Liver (tissue), 3 donors: Measurements from ENCODE around the gene GLRA3.

Source experiments
- ATF3 ChIP-seq: IDR thresholded peaks from 2 replicates; pipeline ENCODE4 v1.6.1; 2016; ENCODE audit warnings: antibody characterized with exemption
- CTCF ChIP-seq: fragments of 150-350 bp; IDR thresholded peaks from 2 replicates; pipeline ENCODE4 v1.5.1; 2017; ENCODE audit warnings: improper control_type of control experiment, low read depth, low read length; ENCODE audit not compliant: missing input control
- FOXA1 ChIP-seq: IDR thresholded peaks from 2 replicates; pipeline ENCODE4 v1.6.1; 2016; ENCODE audit warnings: antibody characterized with exemption
- FOXA2 ChIP-seq: IDR thresholded peaks from 2 replicates; pipeline ENCODE4 v1.6.1; 2016; ENCODE audit warnings: antibody characterized with exemption
- HNF4A ChIP-seq, 2 donors: conservative IDR thresholded peaks; 2 replicates each; pipeline ENCODE4 v1.6.1; 2016; ENCODE audit warnings: antibody characterized with exemption in 2 of 2, mild to moderate bottlenecking in 2 of 2
- JUND ChIP-seq, 2 donors: IDR thresholded peaks; 2 replicates each; pipeline ENCODE4 v1.6.1; 2016; ENCODE audit warnings: antibody characterized with exemption in 2 of 2
- MAX ChIP-seq: IDR thresholded peaks from 2 replicates; pipeline ENCODE4 v1.6.1; 2016; ENCODE audit warnings: antibody characterized with exemption
- NR2F2 ChIP-seq: IDR thresholded peaks from 2 replicates; pipeline ENCODE4 v1.6.1; 2016; ENCODE audit warnings: antibody characterized with exemption
- RAD21 ChIP-seq, 2 donors: IDR thresholded peaks; 2 replicates each; pipeline ENCODE4 v1.6.1; 2016; ENCODE audit warnings: antibody characterized with exemption in 2 of 2, mild to moderate bottlenecking in 2 of 2
- RXRA ChIP-seq, 2 donors: IDR thresholded peaks; 2 replicates each; pipeline ENCODE4 v1.6.1; 2017 to 2018; ENCODE audit warnings: antibody characterized with exemption in 2 of 2, mild to moderate bottlenecking in 1 of 2
- SP1 ChIP-seq: IDR thresholded peaks from 2 replicates; pipeline ENCODE4 v1.6.1; 2018; ENCODE audit warnings: antibody characterized with exemption, mild to moderate bottlenecking
- YY1 ChIP-seq: IDR thresholded peaks from 2 replicates; pipeline ENCODE4 v1.6.1; 2016; ENCODE audit warnings: antibody characterized with exemption, mild to moderate bottlenecking
- donor health status: healthy.
- donor health status: healthy.

- no peak for TF ChIP-seq ATF3
- TF ChIP-seq RXRA (IDR thresholded peaks at IDR 0.05), result no peak
- TF ChIP-seq CTCF, result no peak
- no peak for TF ChIP-seq MAX
- no peak for TF ChIP-seq FOXA2
- TF ChIP-seq SP1, result no peak
- TF ChIP-seq RAD21 (IDR thresholded peaks at IDR 0.05), result no peak
- no peak for TF ChIP-seq JUND (IDR thresholded peaks at IDR 0.05)
- no peak for TF ChIP-seq YY1
- TF ChIP-seq FOXA1, result no peak
- no peak for TF ChIP-seq HNF4A (conservative IDR thresholded peaks at IDR 0.05)
- TF ChIP-seq NR2F2, result no peak
Measured at GRCh38 chr4:174847801-174848427, 18.9 kb upstream of the GLRA3 start.
